GM23338 (cell line): Measurements from ENCODE around the gene MUC22. TPM values are rescaled to one million over a fixed set of nuclear protein-coding genes. Genes with fewer than 3 reads are reported as not detected.
A peak's percentile ranks its signal among the peaks of the same experiment; 100 is the strongest.

Experiments
- ATAC-seq: fragments of 200-7000 bp; cut with Tn5 transposase; 3 replicates; pipeline ENCODE4 v1.9.1; 2020
- DNase-seq: peaks from one replicate; pipeline ENCODE4 v3.0.0-alpha.2; 2015; ENCODE audit warnings: low spot score
- H2AFZ ChIP-seq: fragments of 200-600 bp; sonication (generic); 2 replicates; pipeline ENCODE4 v1.8.0; 2016; ENCODE audit warnings: antibody characterized with exemption, mild to moderate bottlenecking, moderate library complexity
- H3F3A ChIP-seq: fragments of 200-600 bp; sonication (generic); replicated peaks from 2 replicates; pipeline ENCODE4 v1.8.0; 2017; ENCODE audit warnings: antibody characterized with exemption, mixed run types, low read depth
- H3K27ac ChIP-seq: fragments of 200-600 bp; sonication (generic); 2 replicates; pipeline ENCODE4 v1.6.1; 2016; ENCODE audit warnings: low read depth
- H3K27me3 ChIP-seq: fragments of 200-600 bp; sonication (generic); 2 replicates; pipeline ENCODE4 v1.8.0; 2016; ENCODE audit warnings: mild to moderate bottlenecking, mixed run types, moderate library complexity; ENCODE audit not compliant: insufficient read depth
- H3K36me3 ChIP-seq: fragments of 200-600 bp; sonication (generic); 2 replicates; pipeline ENCODE4 v1.8.0; 2016; ENCODE audit warnings: mild to moderate bottlenecking; ENCODE audit not compliant: insufficient read depth
- H3K4me1 ChIP-seq: fragments of 200-600 bp; sonication (generic); 2 replicates; pipeline ENCODE4 v1.8.0; 2016; ENCODE audit warnings: mild to moderate bottlenecking, moderate library complexity; ENCODE audit not compliant: insufficient read depth
- H3K4me2 ChIP-seq: fragments of 200-600 bp; sonication (generic); 2 replicates; pipeline ENCODE4 v1.7.1; 2017; ENCODE audit warnings: mixed run types
- H3K4me3 ChIP-seq: fragments of 200-600 bp; sonication (generic); 2 replicates; pipeline ENCODE4 v1.6.1; 2016; ENCODE audit warnings: mixed run types
- H3K79me2 ChIP-seq: fragments of 200-600 bp; sonication (generic); replicated peaks from 2 replicates; pipeline ENCODE4 v1.8.0; 2017; ENCODE audit warnings: mild to moderate bottlenecking; ENCODE audit not compliant: insufficient read depth
- H3K9me2 ChIP-seq: fragments of 200-600 bp; sonication (generic); 2 replicates; pipeline ENCODE4 v1.8.0; 2017; ENCODE audit not compliant: insufficient read depth
- H4K20me1 ChIP-seq: fragments of 200-600 bp; sonication (generic); replicated peaks from 2 replicates; pipeline ENCODE4 v1.8.0; 2017; ENCODE audit warnings: mild to moderate bottlenecking; ENCODE audit not compliant: insufficient read depth
- H3K27ac Mint-ChIP-seq: 2 replicates; pipeline ENCODE4 v1.8.0; 2020; ENCODE audit warnings: inconsistent platforms, mild to moderate bottlenecking, moderate library complexity, mixed read lengths
- H3K27me3 Mint-ChIP-seq: 3 replicates; pipeline ENCODE4 v1.8.0; 2022; ENCODE audit warnings: low read depth, mild to moderate bottlenecking, moderate library complexity, mixed read lengths, inconsistent platforms; ENCODE audit not compliant: insufficient read depth, poor library complexity
- H3K36me3 Mint-ChIP-seq: 3 replicates; pipeline ENCODE4 v1.8.0; 2021; ENCODE audit warnings: low read depth, mild to moderate bottlenecking, inconsistent platforms, moderate library complexity, mixed read lengths
- H3K4me1 Mint-ChIP-seq: 3 replicates; pipeline ENCODE4 v1.8.0; 2020; ENCODE audit warnings: mild to moderate bottlenecking, inconsistent platforms, mixed read lengths
- H3K4me3 Mint-ChIP-seq: 3 replicates; pipeline ENCODE4 v1.8.0; 2021; ENCODE audit warnings: moderate library complexity, mild to moderate bottlenecking, inconsistent platforms, mixed read lengths
- H3K9me3 Mint-ChIP-seq: 3 replicates; pipeline ENCODE4 v1.8.0; 2020; ENCODE audit warnings: moderate library complexity, mild to moderate bottlenecking, inconsistent platforms, mixed read lengths
- EZH2 ChIP-seq: fragments of 200-600 bp; sonication (generic); IDR thresholded peaks from one replicate; pipeline ENCODE4 v1.8.0; 2017; ENCODE audit warnings: antibody characterized with exemption, mild to moderate bottlenecking, low read depth; ENCODE audit not compliant: unreplicated experiment
- EZH2phosphoT487 ChIP-seq: fragments of 200-600 bp; sonication (generic); IDR thresholded peaks from one replicate; pipeline ENCODE4 v1.8.1; 2018; ENCODE audit warnings: antibody characterized with exemption; ENCODE audit not compliant: unreplicated experiment
- JUNB ChIP-seq: IDR thresholded peaks from one replicate; pipeline ENCODE4 v1.6.1; 2016; ENCODE audit warnings: antibody characterized with exemption; ENCODE audit not compliant: unreplicated experiment
- NANOG ChIP-seq: IDR thresholded peaks from 2 replicates; pipeline ENCODE4 v1.6.1; 2016; ENCODE audit warnings: antibody characterized with exemption, borderline replicate concordance
- POLR2AphosphoS5 ChIP-seq: IDR thresholded peaks from 2 replicates; pipeline ENCODE4 v1.6.1; 2016; ENCODE audit warnings: antibody characterized with exemption, low read depth
- STAT1 ChIP-seq: IDR thresholded peaks from one replicate; pipeline ENCODE4 v1.6.1; 2016; ENCODE audit warnings: antibody characterized with exemption; ENCODE audit not compliant: unreplicated experiment
- ZNF331 ChIP-seq: fragments of 250-450 bp; sonication (Bioruptor Pico); IDR thresholded peaks from 2 replicates; pipeline ENCODE4 v1.5.0; 2020; ENCODE audit warnings: low read depth, mild to moderate bottlenecking, moderate library complexity
- polyA plus RNA-seq: library from polyadenylated mRNA; unstranded; fragments of >200 nt; fragmentation: Nextera tagmentation; extraction: Ambion mirVana; gene quantifications from 2 replicates; pipeline ENCODE4 v1.2.1, GENCODE V29; 2016
- total RNA-seq: library from RNA; depleted of rRNA; stranded (reverse); fragments of >200 nt; shearing (Covaris generic); gene quantifications from 2 replicates; pipeline ENCODE4 v1.2.3, GENCODE V29; 2014
- TF ChIP-seq, protein P1 (sequence below): IDR thresholded peaks from one replicate; pipeline ENCODE4 v1.6.1; 2018; ENCODE audit warnings: antibody characterized with exemption; ENCODE audit not compliant: unreplicated experiment
- TF ChIP-seq, protein P2 (sequence below), 2 experiments: fragments of 200-600 bp in 1 of 2; sonication (generic) in 1 of 2; conservative IDR thresholded peaks; 2 replicates each; pipeline versions ENCODE4 v1.5.1 to v1.6.1; 2016 to 2017; ENCODE audit warnings: antibody characterized with exemption in 2 of 2, low read depth in 2 of 2, mild to moderate bottlenecking in 2 of 2, moderate library complexity in 1 of 2
- TF ChIP-seq, protein P3 (sequence below): IDR thresholded peaks from 2 replicates; pipeline ENCODE4 v1.6.1; 2016; ENCODE audit warnings: antibody characterized with exemption

The MUC22 gene
- total and polyA plus RNA-seq, 2 experiments from 2014 or later: not detected

DNA sequence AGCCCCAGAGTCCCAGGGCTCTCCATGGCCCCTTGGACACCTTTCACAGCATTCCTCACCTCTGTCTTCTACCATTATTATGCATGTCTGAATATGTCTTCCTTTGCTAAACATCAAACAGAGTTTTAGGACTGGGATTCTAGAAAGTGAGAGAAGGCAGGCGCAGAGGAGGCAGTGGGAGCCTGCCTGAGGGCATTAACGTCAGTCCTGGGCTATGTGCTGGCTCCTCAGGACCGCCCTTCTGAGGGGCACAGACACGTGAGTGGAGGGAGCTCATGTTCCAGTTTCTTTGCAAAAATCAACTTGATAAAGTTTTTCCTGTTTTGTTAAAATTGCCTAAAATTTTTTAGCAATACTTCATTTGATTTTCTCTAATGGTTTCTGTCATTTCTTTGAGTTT, 64.1 kb downstream of the MUC22 start (continued):
- TF ChIP-seq, protein P1, sequence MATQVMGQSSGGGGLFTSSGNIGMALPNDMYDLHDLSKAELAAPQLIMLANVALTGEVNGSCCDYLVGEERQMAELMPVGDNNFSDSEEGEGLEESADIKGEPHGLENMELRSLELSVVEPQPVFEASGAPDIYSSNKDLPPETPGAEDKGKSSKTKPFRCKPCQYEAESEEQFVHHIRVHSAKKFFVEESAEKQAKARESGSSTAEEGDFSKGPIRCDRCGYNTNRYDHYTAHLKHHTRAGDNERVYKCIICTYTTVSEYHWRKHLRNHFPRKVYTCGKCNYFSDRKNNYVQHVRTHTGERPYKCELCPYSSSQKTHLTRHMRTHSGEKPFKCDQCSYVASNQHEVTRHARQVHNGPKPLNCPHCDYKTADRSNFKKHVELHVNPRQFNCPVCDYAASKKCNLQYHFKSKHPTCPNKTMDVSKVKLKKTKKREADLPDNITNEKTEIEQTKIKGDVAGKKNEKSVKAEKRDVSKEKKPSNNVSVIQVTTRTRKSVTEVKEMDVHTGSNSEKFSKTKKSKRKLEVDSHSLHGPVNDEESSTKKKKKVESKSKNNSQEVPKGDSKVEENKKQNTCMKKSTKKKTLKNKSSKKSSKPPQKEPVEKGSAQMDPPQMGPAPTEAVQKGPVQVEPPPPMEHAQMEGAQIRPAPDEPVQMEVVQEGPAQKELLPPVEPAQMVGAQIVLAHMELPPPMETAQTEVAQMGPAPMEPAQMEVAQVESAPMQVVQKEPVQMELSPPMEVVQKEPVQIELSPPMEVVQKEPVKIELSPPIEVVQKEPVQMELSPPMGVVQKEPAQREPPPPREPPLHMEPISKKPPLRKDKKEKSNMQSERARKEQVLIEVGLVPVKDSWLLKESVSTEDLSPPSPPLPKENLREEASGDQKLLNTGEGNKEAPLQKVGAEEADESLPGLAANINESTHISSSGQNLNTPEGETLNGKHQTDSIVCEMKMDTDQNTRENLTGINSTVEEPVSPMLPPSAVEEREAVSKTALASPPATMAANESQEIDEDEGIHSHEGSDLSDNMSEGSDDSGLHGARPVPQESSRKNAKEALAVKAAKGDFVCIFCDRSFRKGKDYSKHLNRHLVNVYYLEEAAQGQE: no peak
- TF ChIP-seq STAT1: no peak
- TF ChIP-seq JUNB: no peak

DNA sequence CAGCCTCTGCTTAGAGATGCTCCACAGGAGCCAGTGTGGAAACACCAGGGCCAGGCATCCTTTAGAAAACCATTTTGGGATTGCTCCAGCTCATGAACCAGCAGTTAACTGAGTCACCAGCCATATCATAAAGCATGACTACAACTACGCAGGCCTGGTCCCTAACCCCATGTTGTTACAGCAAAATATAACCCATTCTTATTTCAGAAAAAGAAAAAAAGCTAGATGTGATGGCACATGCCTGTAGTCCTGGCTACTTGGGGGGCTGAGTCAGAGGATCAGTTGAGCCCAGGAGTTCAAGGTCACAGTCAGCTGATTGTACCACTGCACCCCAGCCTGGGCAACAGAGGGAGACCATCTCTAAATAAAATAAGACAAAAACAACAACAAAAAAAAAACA, 65.3 kb downstream of the MUC22 start:
- Histone ChIP-seq H4K20me1 (no peaks in the 10 kb centered on the region), H3K4me3 (no peak overlapping the region), H3K36me3 (no peaks in the 10 kb centered on the region), H3K4me2 (no peak overlapping the region), H3K9me2 (no peaks in the 10 kb centered on the region), H3K79me2 (no peaks in the 10 kb centered on the region), H3K27me3 (no peaks in the 10 kb centered on the region), H2AFZ (0 out of 2 replicates have a peak overlapping the region, but pooled peaks have one; percentile 87), H3K27ac (no peak overlapping the region), H3K4me1 (peaks cover 11% of the 10 kb centered on the region), H3F3A (0 out of 2 replicates have a peak, but pooled peaks cover under 1% of the 10 kb centered on the region)
- DNase-seq (no peak), ATAC-seq (no peak)
- TF ChIP-seq, protein P2, sequence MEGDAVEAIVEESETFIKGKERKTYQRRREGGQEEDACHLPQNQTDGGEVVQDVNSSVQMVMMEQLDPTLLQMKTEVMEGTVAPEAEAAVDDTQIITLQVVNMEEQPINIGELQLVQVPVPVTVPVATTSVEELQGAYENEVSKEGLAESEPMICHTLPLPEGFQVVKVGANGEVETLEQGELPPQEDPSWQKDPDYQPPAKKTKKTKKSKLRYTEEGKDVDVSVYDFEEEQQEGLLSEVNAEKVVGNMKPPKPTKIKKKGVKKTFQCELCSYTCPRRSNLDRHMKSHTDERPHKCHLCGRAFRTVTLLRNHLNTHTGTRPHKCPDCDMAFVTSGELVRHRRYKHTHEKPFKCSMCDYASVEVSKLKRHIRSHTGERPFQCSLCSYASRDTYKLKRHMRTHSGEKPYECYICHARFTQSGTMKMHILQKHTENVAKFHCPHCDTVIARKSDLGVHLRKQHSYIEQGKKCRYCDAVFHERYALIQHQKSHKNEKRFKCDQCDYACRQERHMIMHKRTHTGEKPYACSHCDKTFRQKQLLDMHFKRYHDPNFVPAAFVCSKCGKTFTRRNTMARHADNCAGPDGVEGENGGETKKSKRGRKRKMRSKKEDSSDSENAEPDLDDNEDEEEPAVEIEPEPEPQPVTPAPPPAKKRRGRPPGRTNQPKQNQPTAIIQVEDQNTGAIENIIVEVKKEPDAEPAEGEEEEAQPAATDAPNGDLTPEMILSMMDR (conservative IDR thresholded peaks at IDR 0.05; ENCODE audit: low read depth in 2 of 2): no peak
- TF ChIP-seq NANOG: no peak
- Mint-ChIP-seq H3K27me3 (peaks cover 12% of the 10 kb centered on the region), H3K27ac (no peak overlapping the region), H3K9me3 (no peaks in the 10 kb centered on the region), H3K4me1 (peaks cover 31% of the 10 kb centered on the region), H3K36me3 (no peaks in the 10 kb centered on the region), H3K4me3 (no peak overlapping the region)

DNA sequence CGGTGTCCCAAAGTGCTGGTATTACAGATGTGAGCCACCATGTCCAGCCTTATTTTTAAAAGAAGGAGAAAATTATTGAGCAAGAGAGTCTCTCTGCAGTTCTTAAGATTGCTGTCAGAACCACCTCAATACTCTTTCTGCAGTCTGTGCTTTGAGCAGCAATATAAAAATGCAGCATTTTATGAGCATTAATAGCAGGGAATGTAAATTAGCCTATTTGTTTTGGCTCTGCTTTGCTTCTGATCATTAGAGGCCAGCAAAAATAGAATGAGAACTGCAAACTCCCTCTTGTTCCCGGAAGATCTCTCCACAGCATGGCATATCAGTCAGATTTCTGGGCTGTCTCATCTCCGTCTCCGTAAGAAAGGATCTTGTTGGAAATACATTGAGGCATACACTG, 66.3 kb downstream of the MUC22 start:
- no peaks in the 10 kb centered on the region for H3K27me3 ChIP-seq
- H3F3A ChIP-seq: no peaks in the 10 kb centered on the region
- no peak overlapping the region for H3K4me2 ChIP-seq
- Mint-ChIP-seq H3K9me3 (no peaks in the 10 kb centered on the region), H3K27me3 (peaks cover 7% of the 10 kb centered on the region), H3K27ac (no peak overlapping the region), H3K4me3 (no peak overlapping the region), H3K4me1 (peaks cover 23% of the 10 kb centered on the region; the same call in 2 of the 3 replicates), H3K36me3 (no peaks in the 10 kb centered on the region)
- ATAC-seq (no peak), DNase-seq (no peak)
- H3K4me3 ChIP-seq: no peak overlapping the region
- peaks cover 3% of the 10 kb centered on the region; the same call in 1 of the 2 replicates for H3K4me1 ChIP-seq
- H4K20me1 ChIP-seq: no peaks in the 10 kb centered on the region
- no peaks in the 10 kb centered on the region for H3K79me2 ChIP-seq
- no peaks in the 10 kb centered on the region for H3K9me2 ChIP-seq
- no peaks in the 10 kb centered on the region for H3K36me3 ChIP-seq
- no peak overlapping the region for H3K27ac ChIP-seq
- H2AFZ ChIP-seq: no peak overlapping the region
- no peak for TF ChIP-seq EZH2
- TF ChIP-seq NANOG: no peak
- TF ChIP-seq JUNB: no peak
- no peak for TF ChIP-seq ZNF331 (CRISPR knock-in tag)
- TF ChIP-seq STAT1: no peak
- TF ChIP-seq, protein P3, sequence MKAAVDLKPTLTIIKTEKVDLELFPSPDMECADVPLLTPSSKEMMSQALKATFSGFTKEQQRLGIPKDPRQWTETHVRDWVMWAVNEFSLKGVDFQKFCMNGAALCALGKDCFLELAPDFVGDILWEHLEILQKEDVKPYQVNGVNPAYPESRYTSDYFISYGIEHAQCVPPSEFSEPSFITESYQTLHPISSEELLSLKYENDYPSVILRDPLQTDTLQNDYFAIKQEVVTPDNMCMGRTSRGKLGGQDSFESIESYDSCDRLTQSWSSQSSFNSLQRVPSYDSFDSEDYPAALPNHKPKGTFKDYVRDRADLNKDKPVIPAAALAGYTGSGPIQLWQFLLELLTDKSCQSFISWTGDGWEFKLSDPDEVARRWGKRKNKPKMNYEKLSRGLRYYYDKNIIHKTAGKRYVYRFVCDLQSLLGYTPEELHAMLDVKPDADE: no peak
- no peak for TF ChIP-seq EZH2phosphoT487
- TF ChIP-seq, protein P1: no peak
- TF ChIP-seq POLR2AphosphoS5: no peak
- TF ChIP-seq, protein P2 (conservative IDR thresholded peaks at IDR 0.05; ENCODE audit: low read depth in 2 of 2): no peak
